ENCODE measurements around the gene TMBIM1.

The TMBIM1 gene

GRCh38 chr2:218253232-218253625 lies 39.1 kb downstream of the TMBIM1 start:
- DNase-seq: no peak

- DNase-seq: no peak
Measured at GRCh38 chr2:218252509-218253231, 39.6 kb downstream of the TMBIM1 start.

- DNase-seq: no peak
Measured at GRCh38 chr2:218249691-218250090, 42.6 kb downstream of the TMBIM1 start.

- no peak for DNase-seq
Measured at GRCh38 chr2:218245214-218245613, 47.1 kb downstream of the TMBIM1 start.

- DNase-seq: no peak
Measured at GRCh38 chr2:218244665-218245064, 47.6 kb downstream of the TMBIM1 start.

GRCh38 chr2:218244204-218244603 lies 48.1 kb downstream of the TMBIM1 start:
- DNase-seq: no peak

- DNase-seq: peak in 1 of 2 experiments; percentile 30
Measured at GRCh38 chr2:218238887-218239286, 53.4 kb downstream of the TMBIM1 start.

- DNase-seq: no peak
Measured at GRCh38 chr2:218236829-218237228, 55.5 kb downstream of the TMBIM1 start.

GRCh38 chr2:218235017-218235416 lies 57.3 kb downstream of the TMBIM1 start:
- no peak for DNase-seq

GRCh38 chr2:218234521-218234920 lies 57.8 kb downstream of the TMBIM1 start:
- DNase-seq: no peak

GRCh38 chr2:218233543-218233942 lies 58.8 kb downstream of the TMBIM1 start:
- DNase-seq: no peak

- no peak for DNase-seq
Measured at GRCh38 chr2:218230882-218231281, 61.4 kb downstream of the TMBIM1 start.

- no peak for DNase-seq
Measured at GRCh38 chr2:218229851-218230250, 62.5 kb downstream of the TMBIM1 start.

- DNase-seq: no peak
Measured at GRCh38 chr2:218229239-218229638, 63.1 kb downstream of the TMBIM1 start.

GRCh38 chr2:218228366-218229090 lies 63.8 kb downstream of the TMBIM1 start:
- no peak for DNase-seq

- DNase-seq: no peak
Measured at GRCh38 chr2:218226903-218227302, 65.4 kb downstream of the TMBIM1 start.

All from NCI-H524 (cell line).